ENCODE measurements around the gene C1QTNF9.

The C1QTNF9 gene

GRCh38 chr13:24277761-24278160 is 31.6 kb upstream of the C1QTNF9 start:
- DNase-seq: no peak
- no peak for TF ChIP-seq CTCF (IDR thresholded peaks at IDR 0.05; ENCODE audit: low read depth, low read length, missing control alignments)
- H3K27ac ChIP-seq: no peak overlapping the region
- in situ Hi-C loops (cut with HindIII; ENCODE audit: low pct_ligation_motif_present, low sequenced_read_pairs): no loop called here
- no peaks in the 10 kb centered on the region for H3K27me3 ChIP-seq (replicated peaks)
- H3K36me3 ChIP-seq (replicated peaks): no peaks in the 10 kb centered on the region
- no peak overlapping the region for H3K4me3 ChIP-seq (ENCODE audit: low read depth, low read length)

GRCh38 chr13:24279327-24280110 is 29.9 kb upstream of the C1QTNF9 start:
- H3K27ac ChIP-seq: no peak overlapping the region
- in situ Hi-C loops (cut with HindIII; ENCODE audit: low pct_ligation_motif_present, low sequenced_read_pairs): no loop called here
- H3K36me3 ChIP-seq (replicated peaks): no peaks in the 10 kb centered on the region
- no peak for DNase-seq
- TF ChIP-seq CTCF (IDR thresholded peaks at IDR 0.05; ENCODE audit: low read depth, low read length, missing control alignments): no peak
- no peak overlapping the region for H3K4me3 ChIP-seq (ENCODE audit: low read depth, low read length)
- H3K27me3 ChIP-seq (replicated peaks): no peaks in the 10 kb centered on the region

- Histone ChIP-seq H3K27me3 (replicated peaks) (no peaks in the 10 kb centered on the region), H3K4me3 (ENCODE audit: low read depth, low read length) (no peak overlapping the region), H3K36me3 (replicated peaks) (no peaks in the 10 kb centered on the region), H3K27ac (no peak overlapping the region)
- no peak for DNase-seq
- no peak for TF ChIP-seq CTCF (IDR thresholded peaks at IDR 0.05; ENCODE audit: low read depth, low read length, missing control alignments)
- in situ Hi-C loops (cut with HindIII; ENCODE audit: low pct_ligation_motif_present, low sequenced_read_pairs): no loop called here
Measured at GRCh38 chr13:24280720-24281119, 28.7 kb upstream of the C1QTNF9 start.

- Histone ChIP-seq H3K36me3 (replicated peaks) (no peaks in the 10 kb centered on the region), H3K4me3 (ENCODE audit: low read depth, low read length) (no peak overlapping the region), H3K27me3 (replicated peaks) (no peaks in the 10 kb centered on the region), H3K27ac (no peak overlapping the region)
- DNase-seq: no peak
- TF ChIP-seq CTCF (IDR thresholded peaks at IDR 0.05; ENCODE audit: low read depth, low read length, missing control alignments): no peak
- in situ Hi-C loops (cut with HindIII; ENCODE audit: low pct_ligation_motif_present, low sequenced_read_pairs): no loop called here
Measured at GRCh38 chr13:24281188-24282008, 28.0 kb upstream of the C1QTNF9 start.

GRCh38 chr13:24282256-24282655 is 27.1 kb upstream of the C1QTNF9 start:
- Histone ChIP-seq H3K27me3 (replicated peaks) (no peaks in the 10 kb centered on the region), H3K36me3 (replicated peaks) (no peaks in the 10 kb centered on the region), H3K4me3 (ENCODE audit: low read depth, low read length) (no peak overlapping the region), H3K27ac (no peak overlapping the region)
- in situ Hi-C loops (cut with HindIII; ENCODE audit: low pct_ligation_motif_present, low sequenced_read_pairs): no loop called here
- no peak for TF ChIP-seq CTCF (IDR thresholded peaks at IDR 0.05; ENCODE audit: low read depth, low read length, missing control alignments)
- DNase-seq: no peak

Measured in brain microvascular endothelial cell (primary cell).